ENCODE data around the gene CYBA. TPM values are rescaled to one million over a fixed set of nuclear protein-coding genes. Genes with fewer than 3 reads are reported as not detected.

Gene CYBA
- total and polyA plus RNA-seq, 9 of the 15 experiments (the other 6 are each of a cell fraction or from before 2014, with no cell fraction given) = 0.34 to 683 (median 93.0) TPM

DNA sequence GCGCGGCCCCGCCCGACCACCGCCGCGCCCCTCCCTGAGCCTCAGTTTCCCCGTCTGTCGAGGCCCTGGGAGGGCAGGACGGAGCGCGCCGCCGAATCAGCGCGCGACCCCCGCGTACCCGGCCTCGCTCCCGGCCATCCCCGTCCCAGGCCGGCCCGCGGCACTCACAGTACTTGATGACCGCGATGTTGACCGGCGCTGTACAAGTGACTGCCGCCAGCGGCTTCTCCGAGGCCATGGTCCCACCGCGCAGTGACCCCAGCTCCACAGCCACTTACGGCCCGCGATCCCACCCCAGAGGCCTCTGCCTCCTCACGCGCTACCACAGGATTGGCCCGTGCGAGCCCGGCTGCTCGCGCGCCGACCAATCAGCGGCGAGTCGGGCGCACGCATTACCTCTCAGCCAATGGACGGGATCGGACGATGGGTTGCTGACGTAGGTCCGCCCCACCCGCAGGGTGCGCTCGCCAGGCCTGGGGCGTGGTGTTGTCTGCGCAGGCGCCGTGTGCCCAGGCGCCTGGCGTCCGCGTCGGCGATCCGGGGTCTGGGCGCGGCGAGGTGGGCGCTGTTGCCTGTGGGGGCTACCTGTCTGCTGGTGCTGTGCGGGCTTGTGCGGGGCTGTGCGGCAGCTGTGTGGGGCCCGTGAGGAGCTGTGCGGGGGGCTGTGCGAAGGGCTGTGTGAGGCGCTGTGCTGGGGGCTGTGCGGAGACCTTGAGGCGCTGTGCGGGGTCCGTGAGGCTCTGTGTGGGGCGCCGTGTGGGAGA, 12.2 kb upstream of the CYBA start, which contains the start of gene MVD (continued):
- TF ChIP-seq, protein P1, sequence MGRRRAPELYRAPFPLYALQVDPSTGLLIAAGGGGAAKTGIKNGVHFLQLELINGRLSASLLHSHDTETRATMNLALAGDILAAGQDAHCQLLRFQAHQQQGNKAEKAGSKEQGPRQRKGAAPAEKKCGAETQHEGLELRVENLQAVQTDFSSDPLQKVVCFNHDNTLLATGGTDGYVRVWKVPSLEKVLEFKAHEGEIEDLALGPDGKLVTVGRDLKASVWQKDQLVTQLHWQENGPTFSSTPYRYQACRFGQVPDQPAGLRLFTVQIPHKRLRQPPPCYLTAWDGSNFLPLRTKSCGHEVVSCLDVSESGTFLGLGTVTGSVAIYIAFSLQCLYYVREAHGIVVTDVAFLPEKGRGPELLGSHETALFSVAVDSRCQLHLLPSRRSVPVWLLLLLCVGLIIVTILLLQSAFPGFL (CRISPR knock-in tag; IDR thresholded peaks at IDR 0.05) = no peak
- TF ChIP-seq NEUROD1 (IDR thresholded peaks at IDR 0.05; ENCODE audit: borderline replicate concordance, low read depth, low read length, partially characterized antibody) (peak; percentile 95), RBM14 (IDR thresholded peaks at IDR 0.05; ENCODE audit: borderline replicate concordance, insufficient read depth, low read depth, low read length) (no peak; the same call in 1 of the 2 replicates), GTF2F1 (IDR thresholded peaks at IDR 0.05; ENCODE audit: low read depth, low read length) (no peak), MTA3 (IDR thresholded peaks at IDR 0.05; ENCODE audit: borderline replicate concordance) (peak; percentile 85; the same call in 1 of the 2 replicates), BRD4 (IDR thresholded peaks at IDR 0.05) (peak; percentile 78; the same call in 1 of the 2 replicates), ZNF282 (CRISPR knock-in tag; IDR thresholded peaks at IDR 0.05) (peak; percentile 66; the same call in 1 of the 2 replicates), NFXL1 (CRISPR knock-in tag; IDR thresholded peaks at IDR 0.05) (no peak), IFI16 (CRISPR knock-in tag; IDR thresholded peaks at IDR 0.05) (no peak), RBM34 (IDR thresholded peaks at IDR 0.05; ENCODE audit: borderline replicate concordance, insufficient read depth, low read length) (peak; percentile 77; the same call in 1 of the 2 replicates)
- TF ChIP-seq, protein P2, sequence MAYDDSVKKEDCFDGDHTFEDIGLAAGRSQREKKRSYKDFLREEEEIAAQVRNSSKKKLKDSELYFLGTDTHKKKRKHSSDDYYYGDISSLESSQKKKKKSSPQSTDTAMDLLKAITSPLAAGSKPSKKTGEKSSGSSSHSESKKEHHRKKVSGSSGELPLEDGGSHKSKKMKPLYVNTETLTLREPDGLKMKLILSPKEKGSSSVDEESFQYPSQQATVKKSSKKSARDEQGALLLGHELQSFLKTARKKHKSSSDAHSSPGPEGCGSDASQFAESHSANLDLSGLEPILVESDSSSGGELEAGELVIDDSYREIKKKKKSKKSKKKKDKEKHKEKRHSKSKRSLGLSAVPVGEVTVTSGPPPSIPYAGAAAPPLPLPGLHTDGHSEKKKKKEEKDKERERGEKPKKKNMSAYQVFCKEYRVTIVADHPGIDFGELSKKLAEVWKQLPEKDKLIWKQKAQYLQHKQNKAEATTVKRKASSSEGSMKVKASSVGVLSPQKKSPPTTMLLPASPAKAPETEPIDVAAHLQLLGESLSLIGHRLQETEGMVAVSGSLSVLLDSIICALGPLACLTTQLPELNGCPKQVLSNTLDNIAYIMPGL (CRISPR knock-in tag; IDR thresholded peaks at IDR 0.05) = 0 out of 2 replicates have a peak, but pooled peaks have one; percentile 46
- TF ChIP-seq, protein P3, sequence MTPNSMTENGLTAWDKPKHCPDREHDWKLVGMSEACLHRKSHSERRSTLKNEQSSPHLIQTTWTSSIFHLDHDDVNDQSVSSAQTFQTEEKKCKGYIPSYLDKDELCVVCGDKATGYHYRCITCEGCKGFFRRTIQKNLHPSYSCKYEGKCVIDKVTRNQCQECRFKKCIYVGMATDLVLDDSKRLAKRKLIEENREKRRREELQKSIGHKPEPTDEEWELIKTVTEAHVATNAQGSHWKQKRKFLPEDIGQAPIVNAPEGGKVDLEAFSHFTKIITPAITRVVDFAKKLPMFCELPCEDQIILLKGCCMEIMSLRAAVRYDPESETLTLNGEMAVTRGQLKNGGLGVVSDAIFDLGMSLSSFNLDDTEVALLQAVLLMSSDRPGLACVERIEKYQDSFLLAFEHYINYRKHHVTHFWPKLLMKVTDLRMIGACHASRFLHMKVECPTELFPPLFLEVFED (CRISPR knock-in tag; conservative IDR thresholded peaks at IDR 0.05) = no peak
- TF ChIP-seq, protein P4, sequence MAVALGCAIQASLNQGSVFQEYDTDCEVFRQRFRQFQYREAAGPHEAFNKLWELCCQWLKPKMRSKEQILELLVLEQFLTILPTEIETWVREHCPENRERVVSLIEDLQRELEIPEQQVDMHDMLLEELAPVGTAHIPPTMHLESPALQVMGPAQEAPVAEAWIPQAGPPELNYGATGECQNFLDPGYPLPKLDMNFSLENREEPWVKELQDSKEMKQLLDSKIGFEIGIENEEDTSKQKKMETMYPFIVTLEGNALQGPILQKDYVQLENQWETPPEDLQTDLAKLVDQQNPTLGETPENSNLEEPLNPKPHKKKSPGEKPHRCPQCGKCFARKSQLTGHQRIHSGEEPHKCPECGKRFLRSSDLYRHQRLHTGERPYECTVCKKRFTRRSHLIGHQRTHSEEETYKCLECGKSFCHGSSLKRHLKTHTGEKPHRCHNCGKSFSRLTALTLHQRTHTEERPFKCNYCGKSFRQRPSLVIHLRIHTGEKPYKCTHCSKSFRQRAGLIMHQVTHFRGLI (CRISPR knock-in tag; IDR thresholded peaks at IDR 0.05) = no peak
- TF ChIP-seq, protein P5, sequence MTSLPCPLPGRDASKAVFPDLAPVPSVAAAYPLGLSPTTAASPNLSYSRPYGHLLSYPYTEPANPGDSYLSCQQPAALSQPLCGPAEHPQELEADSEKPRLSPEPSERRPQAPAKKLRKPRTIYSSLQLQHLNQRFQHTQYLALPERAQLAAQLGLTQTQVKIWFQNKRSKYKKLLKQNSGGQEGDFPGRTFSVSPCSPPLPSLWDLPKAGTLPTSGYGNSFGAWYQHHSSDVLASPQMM (CRISPR knock-in tag; IDR thresholded peaks at IDR 0.05) = no peak
- TF ChIP-seq, protein P6, sequence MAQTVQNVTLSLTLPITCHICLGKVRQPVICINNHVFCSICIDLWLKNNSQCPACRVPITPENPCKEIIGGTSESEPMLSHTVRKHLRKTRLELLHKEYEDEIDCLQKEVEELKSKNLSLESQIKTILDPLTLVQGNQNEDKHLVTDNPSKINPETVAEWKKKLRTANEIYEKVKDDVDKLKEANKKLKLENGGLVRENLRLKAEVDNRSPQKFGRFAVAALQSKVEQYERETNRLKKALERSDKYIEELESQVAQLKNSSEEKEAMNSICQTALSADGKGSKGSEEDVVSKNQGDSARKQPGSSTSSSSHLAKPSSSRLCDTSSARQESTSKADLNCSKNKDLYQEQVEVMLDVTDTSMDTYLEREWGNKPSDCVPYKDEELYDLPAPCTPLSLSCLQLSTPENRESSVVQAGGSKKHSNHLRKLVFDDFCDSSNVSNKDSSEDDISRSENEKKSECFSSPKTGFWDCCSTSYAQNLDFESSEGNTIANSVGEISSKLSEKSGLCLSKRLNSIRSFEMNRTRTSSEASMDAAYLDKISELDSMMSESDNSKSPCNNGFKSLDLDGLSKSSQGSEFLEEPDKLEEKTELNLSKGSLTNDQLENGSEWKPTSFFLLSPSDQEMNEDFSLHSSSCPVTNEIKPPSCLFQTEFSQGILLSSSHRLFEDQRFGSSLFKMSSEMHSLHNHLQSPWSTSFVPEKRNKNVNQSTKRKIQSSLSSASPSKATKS (CRISPR knock-in tag; IDR thresholded peaks at IDR 0.05) = no peak
